Uterus (tissue), 4 donors: ENCODE data around the gene PRKAG3. TPM values are rescaled to one million over a fixed set of nuclear protein-coding genes. Genes with fewer than 3 reads are reported as not detected.

Experiments used
- DNase-seq, 2 donors: peaks; one replicate each; pipeline ENCODE4 v3.0.0-alpha.2; 2019 to 2020
- H3K27ac ChIP-seq, 2 donors: fragments of 200-600 bp; sonication (generic); 1 replicate in 1 of 2; 2 replicates in 1 of 2; pipeline ENCODE4 v1.5.1; 2016 to 2018
- H3K27me3 ChIP-seq, 2 donors: fragments of 200-600 bp; sonication (generic); one replicate each; pipeline ENCODE4 v1.5.1; 2018 to 2019; ENCODE audit warnings: control low read depth in 1 of 2
- H3K36me3 ChIP-seq, 2 donors: fragments of 200-600 bp; sonication (generic); one replicate each; pipeline ENCODE4 v1.5.1; 2019; ENCODE audit warnings: control low read depth in 1 of 2
- H3K4me1 ChIP-seq, 2 donors: fragments of 200-600 bp; sonication (generic); one replicate each; pipeline ENCODE4 v1.5.1; 2018 to 2019; ENCODE audit warnings: control low read depth in 1 of 2
- H3K4me3 ChIP-seq, 2 donors: fragments of 200-600 bp; sonication (generic); 1 replicate in 1 of 2; 2 replicates in 1 of 2; pipeline ENCODE4 v1.5.1; 2018 to 2019; ENCODE audit warnings: mild to moderate bottlenecking in 1 of 2
- H3K9me3 ChIP-seq, 2 donors: fragments of 200-600 bp; sonication (generic); one replicate each; pipeline ENCODE4 v1.5.1; 2019; ENCODE audit warnings: control low read depth in 1 of 2
- CTCF ChIP-seq, 4 experiments: fragments of 200-600 bp in 2 of 4; fragments of 450-650 bp in 2 of 4; sonication (generic) in 2 of 4; IDR thresholded peaks; one replicate each; pipeline ENCODE4 v1.5.1; 2016 to 2019; ENCODE audit warnings: antibody characterized with exemption in 4 of 4, mild to moderate bottlenecking in 2 of 4, moderate library complexity in 1 of 4
- POLR2A ChIP-seq, 2 donors: fragments of 450-650 bp; IDR thresholded peaks; one replicate each; pipeline ENCODE4 v1.6.1; 2016; ENCODE audit warnings: antibody characterized with exemption in 2 of 2, mild to moderate bottlenecking in 1 of 2, moderate library complexity in 1 of 2
- intact Hi-C: fragments of 100-400 bp; cut with DNase I; formaldehyde crosslinking; loops from one replicate; pipeline ENCODE4 v1.15.1; 2023; ENCODE audit warnings: low total_unique reads
- total RNA-seq, 4 donors: library from RNA; depleted of rRNA in 3 of 4; stranded (reverse); fragments of >200 nt in 3 of 4; gene quantifications; one replicate each; pipeline versions ENCODE4 v1.1.0 to v1.2.4, GENCODE V29; 2014 to 2023
- donor health status: DM: yes; HTN: yes; CAD: no.

Gene PRKAG3
- total RNA-seq, 4 donors from 2014 or later, result not detected

- Histone ChIP-seq H3K4me3 (no peak overlapping the region), H3K27ac (no peak overlapping the region), H3K9me3 (no peaks in the 10 kb centered on the region), H3K4me1 (peaks cover 0 to 7% of the 10 kb centered on the region in 2 donors), H3K27me3 (peaks cover 0 to 18% of the 10 kb centered on the region in 2 donors), H3K36me3 (no peaks in the 10 kb centered on the region)
- no peak for TF ChIP-seq CTCF (IDR thresholded peaks at IDR 0.05)
- TF ChIP-seq POLR2A (IDR thresholded peaks at IDR 0.05), result no peak
- intact Hi-C loops, result no loop called here
- no peak for DNase-seq
Observed at GRCh38 chr2:218870984-218871344, 39.4 kb upstream of the PRKAG3 start.

- H3K4me1 ChIP-seq, result peaks cover 0 to 7% of the 10 kb centered on the region in 2 donors
- H3K27me3 ChIP-seq, result peaks cover 0 to 18% of the 10 kb centered on the region in 2 donors
Observed at GRCh38 chr2:218869064-218869463, 37.5 kb upstream of the PRKAG3 start.

GRCh38 chr2:218867900-218868299 lies 36.3 kb upstream of the PRKAG3 start:
- intact Hi-C loops, result no loop called here

More at GRCh38 chr2:218869064-218869463, 37.5 kb upstream of the PRKAG3 start:
- DNase-seq, result no peak
- Histone ChIP-seq H3K9me3 (no peaks in the 10 kb centered on the region), H3K4me3 (no peak overlapping the region), H3K36me3 (no peaks in the 10 kb centered on the region), H3K27ac (peak overlapping the region in 1 of 2 donors; percentile 10)
- TF ChIP-seq CTCF (IDR thresholded peaks at IDR 0.05) (no peak), POLR2A (IDR thresholded peaks at IDR 0.05) (no peak)
- intact Hi-C loops, result no loop called here

GRCh38 chr2:218865999-218866398 lies 34.4 kb upstream of the PRKAG3 start:
- intact Hi-C loops, result no loop called here
- Histone ChIP-seq H3K4me1 (peaks cover 0 to 1% of the 10 kb centered on the region in 2 donors), H3K36me3 (no peaks in the 10 kb centered on the region), H3K4me3 (no peak overlapping the region), H3K27ac (no peak overlapping the region), H3K27me3 (peaks cover 3 to 6% of the 10 kb centered on the region in 2 donors), H3K9me3 (no peaks in the 10 kb centered on the region)
- DNase-seq, result no peak
- TF ChIP-seq CTCF (IDR thresholded peaks at IDR 0.05) (no peak), POLR2A (IDR thresholded peaks at IDR 0.05) (no peak)

More at GRCh38 chr2:218867900-218868299, 36.3 kb upstream of the PRKAG3 start:
- peak in 1 of 2 donors; percentile 42 for DNase-seq
- Histone ChIP-seq H3K4me3 (no peak overlapping the region), H3K27ac (peak overlapping the region in 1 of 2 donors; percentile 10), H3K9me3 (no peaks in the 10 kb centered on the region), H3K27me3 (peaks cover 0 to 14% of the 10 kb centered on the region in 2 donors), H3K4me1 (peaks cover 0 to 7% of the 10 kb centered on the region in 2 donors), H3K36me3 (no peaks in the 10 kb centered on the region)
- TF ChIP-seq CTCF (IDR thresholded peaks at IDR 0.05) (no peak), POLR2A (IDR thresholded peaks at IDR 0.05) (no peak)

GRCh38 chr2:218865396-218865795 lies 33.8 kb upstream of the PRKAG3 start:
- no peak overlapping the region for H3K4me3 ChIP-seq
- no peaks in the 10 kb centered on the region for H3K9me3 ChIP-seq
- H3K4me1 ChIP-seq, result no peaks in the 10 kb centered on the region
- intact Hi-C loops, result no loop called here
- no peak for DNase-seq
- TF ChIP-seq CTCF (IDR thresholded peaks at IDR 0.05) (no peak), POLR2A (IDR thresholded peaks at IDR 0.05) (no peak)
- H3K27ac ChIP-seq, result no peak overlapping the region
- H3K27me3 ChIP-seq, result peaks cover 5 to 6% of the 10 kb centered on the region in 2 donors
- H3K36me3 ChIP-seq, result no peaks in the 10 kb centered on the region
